Neural cell (in vitro differentiated cells): ENCODE results near the gene USP20. TPM values are rescaled to one million over a fixed set of nuclear protein-coding genes. Genes with fewer than 3 reads are reported as not detected.

Source experiments
- H2AFZ ChIP-seq: fragments of 200-600, 300-800 bp; sonication (generic), shearing (Covaris generic); 2 replicates; pipeline ENCODE4 v1.6.0; 2014; ENCODE audit warnings: low read depth, mild to moderate bottlenecking, antibody characterized with exemption, low read length, moderate library complexity
- H3F3A ChIP-seq: fragments of 200-600 bp; shearing (Covaris generic); 2 replicates; pipeline ENCODE4 v1.6.1; 2016; ENCODE audit warnings: mild to moderate bottlenecking, moderate library complexity, mixed read lengths, antibody characterized with exemption, low read length; ENCODE audit not compliant: insufficient read depth, poor library complexity, severe bottlenecking
- H3K27ac ChIP-seq: fragments of 200-600, 300-800 bp; sonication (generic), shearing (Covaris generic); 2 replicates; pipeline ENCODE4 v1.5.1; 2014; ENCODE audit warnings: mild to moderate bottlenecking, low read length, moderate library complexity
- H3K27me3 ChIP-seq: fragments of 300-800, 200-600 bp; sonication (generic), shearing (Covaris generic); 2 replicates; pipeline ENCODE4 v1.6.0; 2014; ENCODE audit warnings: mild to moderate bottlenecking, low read depth, low read length, moderate library complexity; ENCODE audit not compliant: insufficient read depth
- H3K36me3 ChIP-seq: fragments of 300-800, 200-600 bp; sonication (generic), shearing (Covaris generic); 2 replicates; pipeline ENCODE4 v1.5.1; 2014; ENCODE audit warnings: mild to moderate bottlenecking, antibody characterized with exemption, low read length, moderate library complexity; ENCODE audit not compliant: insufficient read depth
- H3K4me2 ChIP-seq: fragments of 300-800, 200-600 bp; sonication (generic), shearing (Covaris generic); 2 replicates; pipeline ENCODE4 v1.6.0; 2014; ENCODE audit warnings: mild to moderate bottlenecking, low read length
- H3K4me3 ChIP-seq: fragments of 300-800, 200-600 bp; sonication (generic), shearing (Covaris generic); 2 replicates; pipeline ENCODE4 v1.5.1; 2014; ENCODE audit warnings: mild to moderate bottlenecking, low read length, moderate library complexity
- H3K79me2 ChIP-seq: fragments of 200-600 bp; shearing (Covaris generic); replicated peaks from 2 replicates; pipeline ENCODE4 v1.6.0; 2014; ENCODE audit warnings: mild to moderate bottlenecking, low read length, moderate library complexity; ENCODE audit not compliant: insufficient read depth
- H3K9ac ChIP-seq: fragments of 300-800, 200-600 bp; sonication (generic), shearing (Covaris generic); 2 replicates; pipeline ENCODE4 v1.6.1; 2016; ENCODE audit warnings: mild to moderate bottlenecking, low read length, mixed read lengths
- H3K9me2 ChIP-seq: fragments of 200-600 bp; shearing (Covaris generic); 2 replicates; pipeline ENCODE4 v1.6.1; 2016; ENCODE audit warnings: mild to moderate bottlenecking, low read length, mixed read lengths; ENCODE audit not compliant: insufficient read depth
- H3K9me3 ChIP-seq: fragments of 200-600, 300-800 bp; sonication (generic), shearing (Covaris generic); 2 replicates; pipeline ENCODE4 v1.6.1; 2016; ENCODE audit warnings: mild to moderate bottlenecking, mixed run types, low read length, moderate library complexity, mixed read lengths
- H4K20me1 ChIP-seq: fragments of 200-600 bp; shearing (Covaris generic); 2 replicates; pipeline ENCODE4 v1.6.1; 2016; ENCODE audit warnings: mild to moderate bottlenecking, mixed run types; ENCODE audit not compliant: insufficient read depth
- EP300 ChIP-seq: fragments of 450-650 bp; conservative IDR thresholded peaks from 2 replicates; pipeline ENCODE4 v1.6.1; 2014; ENCODE audit warnings: antibody characterized with exemption, mild to moderate bottlenecking, moderate library complexity; ENCODE audit not compliant: poor library complexity, severe bottlenecking
- EZH2 ChIP-seq: fragments of 200-600, 300-800 bp; shearing (Covaris generic), sonication (generic); IDR thresholded peaks from 2 replicates; pipeline ENCODE4 v1.6.1; 2014; ENCODE audit warnings: antibody characterized with exemption, low read length, borderline replicate concordance, mild to moderate bottlenecking; ENCODE audit not compliant: insufficient read depth, poor library complexity, severe bottlenecking
- MXI1 ChIP-seq: fragments of 450-650 bp; conservative IDR thresholded peaks from 2 replicates; pipeline ENCODE4 v1.6.1; 2014; ENCODE audit warnings: antibody characterized with exemption, mild to moderate bottlenecking; ENCODE audit not compliant: poor library complexity, severe bottlenecking
- POLR2AphosphoS5 ChIP-seq: IDR thresholded peaks from 2 replicates; pipeline ENCODE4 v1.6.1; 2012
- RAD21 ChIP-seq: fragments of 450-650 bp; conservative IDR thresholded peaks from 2 replicates; pipeline ENCODE4 v1.6.1; 2014; ENCODE audit warnings: antibody characterized with exemption, mild to moderate bottlenecking, moderate library complexity
- SMC3 ChIP-seq: fragments of 450-650 bp; conservative IDR thresholded peaks from 2 replicates; pipeline ENCODE4 v1.6.1; 2014; ENCODE audit warnings: antibody characterized with exemption, mild to moderate bottlenecking, moderate library complexity; ENCODE audit not compliant: poor library complexity
- TAF1 ChIP-seq: IDR thresholded peaks from 2 replicates; pipeline ENCODE4 v1.6.1; 2012; ENCODE audit warnings: low read depth
- polyA plus RNA-seq: library from polyadenylated mRNA; depleted of rRNA; stranded (reverse); fragments of >200 nt; gene quantifications from 2 replicates; pipeline ENCODE4 v1.2.3, GENCODE V29; 2014
- TF ChIP-seq, protein P1 (sequence below): IDR thresholded peaks from 2 replicates; pipeline ENCODE4 v1.6.1; 2012; ENCODE audit warnings: borderline replicate concordance
- TF ChIP-seq, protein P2 (sequence below): fragments of 450-650 bp; IDR thresholded peaks from 2 replicates; pipeline ENCODE4 v1.5.1; 2014; ENCODE audit warnings: antibody characterized with exemption, mild to moderate bottlenecking, moderate library complexity; ENCODE audit not compliant: poor library complexity, severe bottlenecking

The USP20 gene
- polyA plus RNA-seq, 1 donor from 2014 or later: 39.8 TPM

- Histone ChIP-seq H3K36me3 (no peaks in the 10 kb centered on the region), H3K4me3 (no peak overlapping the region), H3K9ac (no peak overlapping the region), H3K9me3 (no peaks in the 10 kb centered on the region), H2AFZ (no peak overlapping the region), H3K79me2 (peaks cover 1% of the 10 kb centered on the region), H3K27ac (no peak overlapping the region), H3F3A (no peaks in the 10 kb centered on the region), H3K4me2 (no peak overlapping the region), H3K9me2 (no peaks in the 10 kb centered on the region), H3K27me3 (no peaks in the 10 kb centered on the region), H4K20me1 (no peaks in the 10 kb centered on the region)
- TF ChIP-seq EZH2: no peak
- TF ChIP-seq, protein P1, sequence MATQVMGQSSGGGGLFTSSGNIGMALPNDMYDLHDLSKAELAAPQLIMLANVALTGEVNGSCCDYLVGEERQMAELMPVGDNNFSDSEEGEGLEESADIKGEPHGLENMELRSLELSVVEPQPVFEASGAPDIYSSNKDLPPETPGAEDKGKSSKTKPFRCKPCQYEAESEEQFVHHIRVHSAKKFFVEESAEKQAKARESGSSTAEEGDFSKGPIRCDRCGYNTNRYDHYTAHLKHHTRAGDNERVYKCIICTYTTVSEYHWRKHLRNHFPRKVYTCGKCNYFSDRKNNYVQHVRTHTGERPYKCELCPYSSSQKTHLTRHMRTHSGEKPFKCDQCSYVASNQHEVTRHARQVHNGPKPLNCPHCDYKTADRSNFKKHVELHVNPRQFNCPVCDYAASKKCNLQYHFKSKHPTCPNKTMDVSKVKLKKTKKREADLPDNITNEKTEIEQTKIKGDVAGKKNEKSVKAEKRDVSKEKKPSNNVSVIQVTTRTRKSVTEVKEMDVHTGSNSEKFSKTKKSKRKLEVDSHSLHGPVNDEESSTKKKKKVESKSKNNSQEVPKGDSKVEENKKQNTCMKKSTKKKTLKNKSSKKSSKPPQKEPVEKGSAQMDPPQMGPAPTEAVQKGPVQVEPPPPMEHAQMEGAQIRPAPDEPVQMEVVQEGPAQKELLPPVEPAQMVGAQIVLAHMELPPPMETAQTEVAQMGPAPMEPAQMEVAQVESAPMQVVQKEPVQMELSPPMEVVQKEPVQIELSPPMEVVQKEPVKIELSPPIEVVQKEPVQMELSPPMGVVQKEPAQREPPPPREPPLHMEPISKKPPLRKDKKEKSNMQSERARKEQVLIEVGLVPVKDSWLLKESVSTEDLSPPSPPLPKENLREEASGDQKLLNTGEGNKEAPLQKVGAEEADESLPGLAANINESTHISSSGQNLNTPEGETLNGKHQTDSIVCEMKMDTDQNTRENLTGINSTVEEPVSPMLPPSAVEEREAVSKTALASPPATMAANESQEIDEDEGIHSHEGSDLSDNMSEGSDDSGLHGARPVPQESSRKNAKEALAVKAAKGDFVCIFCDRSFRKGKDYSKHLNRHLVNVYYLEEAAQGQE: no peak
- TF ChIP-seq TAF1: no peak
These were observed 7.2 kb upstream of the USP20 start for GRCh38 chr9:129828051-129828450.

DNA sequence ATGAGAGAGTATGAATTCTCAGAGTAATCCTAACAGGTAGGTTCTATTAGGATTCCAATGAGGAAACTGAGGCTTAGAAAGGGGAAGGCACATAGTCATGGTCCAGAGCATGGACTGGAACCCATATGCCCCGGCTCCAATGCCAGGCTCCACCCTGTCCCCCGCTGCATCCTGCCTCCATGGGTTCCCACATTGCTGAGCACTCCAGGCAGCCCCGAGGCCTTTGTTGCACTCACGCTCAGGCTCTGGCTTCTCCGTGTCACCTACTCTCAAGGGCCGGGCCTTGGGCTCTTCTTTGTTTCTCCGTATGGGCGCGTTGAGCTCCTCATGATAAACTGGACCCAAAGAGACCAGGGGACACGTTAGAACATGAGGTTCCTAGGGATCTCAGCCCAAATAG, 6.3 kb upstream of the USP20 start:
- Histone ChIP-seq H3K27me3 (no peaks in the 10 kb centered on the region), H3K27ac (no peak overlapping the region), H3K9me2 (no peaks in the 10 kb centered on the region), H2AFZ (no peak overlapping the region), H4K20me1 (no peaks in the 10 kb centered on the region), H3K36me3 (no peaks in the 10 kb centered on the region), H3K9ac (no peak overlapping the region), H3K9me3 (no peaks in the 10 kb centered on the region), H3K4me3 (no peak overlapping the region), H3K4me2 (no peak overlapping the region), H3K79me2 (peaks cover 5% of the 10 kb centered on the region), H3F3A (no peaks in the 10 kb centered on the region)
- TF ChIP-seq EZH2: no peak
- no peak for TF ChIP-seq MXI1
- no peak for TF ChIP-seq RAD21
- no peak for TF ChIP-seq SMC3
- TF ChIP-seq TAF1: no peak
- no peak for TF ChIP-seq POLR2AphosphoS5
- TF ChIP-seq, protein P2, sequence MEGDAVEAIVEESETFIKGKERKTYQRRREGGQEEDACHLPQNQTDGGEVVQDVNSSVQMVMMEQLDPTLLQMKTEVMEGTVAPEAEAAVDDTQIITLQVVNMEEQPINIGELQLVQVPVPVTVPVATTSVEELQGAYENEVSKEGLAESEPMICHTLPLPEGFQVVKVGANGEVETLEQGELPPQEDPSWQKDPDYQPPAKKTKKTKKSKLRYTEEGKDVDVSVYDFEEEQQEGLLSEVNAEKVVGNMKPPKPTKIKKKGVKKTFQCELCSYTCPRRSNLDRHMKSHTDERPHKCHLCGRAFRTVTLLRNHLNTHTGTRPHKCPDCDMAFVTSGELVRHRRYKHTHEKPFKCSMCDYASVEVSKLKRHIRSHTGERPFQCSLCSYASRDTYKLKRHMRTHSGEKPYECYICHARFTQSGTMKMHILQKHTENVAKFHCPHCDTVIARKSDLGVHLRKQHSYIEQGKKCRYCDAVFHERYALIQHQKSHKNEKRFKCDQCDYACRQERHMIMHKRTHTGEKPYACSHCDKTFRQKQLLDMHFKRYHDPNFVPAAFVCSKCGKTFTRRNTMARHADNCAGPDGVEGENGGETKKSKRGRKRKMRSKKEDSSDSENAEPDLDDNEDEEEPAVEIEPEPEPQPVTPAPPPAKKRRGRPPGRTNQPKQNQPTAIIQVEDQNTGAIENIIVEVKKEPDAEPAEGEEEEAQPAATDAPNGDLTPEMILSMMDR: no peak
- TF ChIP-seq, protein P1: no peak
- TF ChIP-seq EP300: no peak
